Nephron (organoid): ENCODE results near the gene ZEB2.
A peak's percentile ranks its signal among the peaks of the same experiment; 100 is the strongest.

Experiments used
- H3K27ac Mint-ChIP-seq, 3 experiments: 2 replicates each; pipeline ENCODE4 v1.8.0; 2020; ENCODE audit warnings: mixed read lengths in 3 of 3, mild to moderate bottlenecking in 2 of 3, moderate library complexity in 1 of 3
- H3K27me3 Mint-ChIP-seq: 2 replicates; pipeline ENCODE4 v1.8.0; 2021; ENCODE audit warnings: low read depth, mild to moderate bottlenecking, moderate library complexity, mixed read lengths
- H3K36me3 Mint-ChIP-seq: 2 replicates; pipeline ENCODE4 v1.8.0; 2020; ENCODE audit warnings: low read depth, mixed read lengths
- H3K4me1 Mint-ChIP-seq: 2 replicates; pipeline ENCODE4 v1.8.0; 2020; ENCODE audit warnings: mixed read lengths
- H3K4me3 Mint-ChIP-seq, 3 experiments: 2 replicates each; pipeline ENCODE4 v1.8.0; 2020; ENCODE audit warnings: mild to moderate bottlenecking in 3 of 3, mixed read lengths in 3 of 3, moderate library complexity in 2 of 3
- H3K9me3 Mint-ChIP-seq: 2 replicates; pipeline ENCODE4 v1.8.0; 2020; ENCODE audit warnings: mixed read lengths
- TF ChIP-seq, protein P1 (sequence below), 3 experiments: fragments of 200-600 bp; sonication (generic); IDR thresholded peaks; one replicate each; pipeline ENCODE4 v1.5.0; 2021; ENCODE audit warnings: antibody characterized with exemption in 3 of 3; ENCODE audit not compliant: unreplicated experiment in 3 of 3

The ZEB2 gene

DNA sequence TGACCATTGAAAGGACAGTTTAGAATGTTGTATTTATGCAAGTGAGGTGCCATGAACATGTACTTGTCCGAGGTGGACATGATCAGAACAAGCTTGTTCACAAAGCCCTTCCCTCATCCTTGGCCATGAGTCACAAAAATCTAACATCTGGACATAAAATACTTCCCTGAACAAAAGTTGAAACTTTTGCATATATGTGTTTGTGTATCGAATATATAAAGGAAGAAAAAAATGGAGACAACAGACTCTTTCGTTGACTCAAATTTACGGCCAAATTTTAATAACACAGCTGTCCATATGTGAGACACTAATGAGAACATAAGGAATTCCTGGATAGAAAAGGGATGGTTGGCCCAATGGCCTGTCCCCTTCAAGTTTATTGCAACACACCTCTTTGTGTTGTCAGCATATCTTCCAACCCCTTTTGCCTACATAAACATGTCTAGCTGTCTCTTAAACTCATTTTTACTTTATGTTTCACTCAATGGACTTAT is 19.4 kb upstream of the ZEB2 start:
- H3K27me3 Mint-ChIP-seq: peaks cover 4% of the 10 kb centered on the region

GRCh38 chr2:144535300-144535699 is 15.4 kb upstream of the ZEB2 start:
- H3K36me3 Mint-ChIP-seq: no peaks in the 10 kb centered on the region
- no peaks in the 10 kb centered on the region for H3K9me3 Mint-ChIP-seq
- no peak overlapping the region for H3K27ac Mint-ChIP-seq
- H3K27me3 Mint-ChIP-seq: peaks cover 4% of the 10 kb centered on the region
- TF ChIP-seq, protein P1, sequence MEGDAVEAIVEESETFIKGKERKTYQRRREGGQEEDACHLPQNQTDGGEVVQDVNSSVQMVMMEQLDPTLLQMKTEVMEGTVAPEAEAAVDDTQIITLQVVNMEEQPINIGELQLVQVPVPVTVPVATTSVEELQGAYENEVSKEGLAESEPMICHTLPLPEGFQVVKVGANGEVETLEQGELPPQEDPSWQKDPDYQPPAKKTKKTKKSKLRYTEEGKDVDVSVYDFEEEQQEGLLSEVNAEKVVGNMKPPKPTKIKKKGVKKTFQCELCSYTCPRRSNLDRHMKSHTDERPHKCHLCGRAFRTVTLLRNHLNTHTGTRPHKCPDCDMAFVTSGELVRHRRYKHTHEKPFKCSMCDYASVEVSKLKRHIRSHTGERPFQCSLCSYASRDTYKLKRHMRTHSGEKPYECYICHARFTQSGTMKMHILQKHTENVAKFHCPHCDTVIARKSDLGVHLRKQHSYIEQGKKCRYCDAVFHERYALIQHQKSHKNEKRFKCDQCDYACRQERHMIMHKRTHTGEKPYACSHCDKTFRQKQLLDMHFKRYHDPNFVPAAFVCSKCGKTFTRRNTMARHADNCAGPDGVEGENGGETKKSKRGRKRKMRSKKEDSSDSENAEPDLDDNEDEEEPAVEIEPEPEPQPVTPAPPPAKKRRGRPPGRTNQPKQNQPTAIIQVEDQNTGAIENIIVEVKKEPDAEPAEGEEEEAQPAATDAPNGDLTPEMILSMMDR (IDR thresholded peaks at IDR 0.05; ENCODE audit: unreplicated experiment in 3 of 3): no peak
- no peak overlapping the region for H3K4me3 Mint-ChIP-seq
- no peaks in the 10 kb centered on the region for H3K4me1 Mint-ChIP-seq

More for the DNA sequence above, 19.4 kb upstream of the ZEB2 start:
- Mint-ChIP-seq H3K9me3 (peaks cover 4% of the 10 kb centered on the region), H3K4me3 (no peak overlapping the region), H3K36me3 (peaks cover 3% of the 10 kb centered on the region), H3K4me1 (no peaks in the 10 kb centered on the region), H3K27ac (peak overlapping the region in 2 of 3 experiments; percentile 1 to 20)
- TF ChIP-seq, protein P1 (IDR thresholded peaks at IDR 0.05; ENCODE audit: unreplicated experiment in 3 of 3): no peak

DNA sequence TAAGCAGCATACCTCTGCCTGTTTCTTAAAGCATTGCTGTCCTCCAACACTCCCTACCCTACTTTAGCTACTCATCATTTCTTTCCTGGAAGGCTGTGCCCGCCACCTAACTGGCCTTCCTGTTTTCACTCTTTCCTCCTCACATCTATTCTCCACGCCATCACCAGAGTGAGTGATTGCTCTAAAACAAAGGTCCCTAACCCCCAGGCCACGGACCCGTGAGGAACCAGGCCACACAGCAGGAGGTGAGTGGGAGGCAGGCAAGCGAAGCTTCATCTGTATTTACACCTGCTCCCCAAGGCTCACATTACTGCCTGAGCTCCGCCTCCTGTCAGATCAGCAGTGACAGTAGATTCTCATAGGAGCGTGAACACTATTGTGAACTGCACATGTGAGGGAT is 13.3 kb upstream of the ZEB2 start:
- peaks cover 4% of the 10 kb centered on the region for H3K27me3 Mint-ChIP-seq
- TF ChIP-seq, protein P1 (IDR thresholded peaks at IDR 0.05; ENCODE audit: unreplicated experiment in 3 of 3): no peak
- H3K27ac Mint-ChIP-seq: no peak overlapping the region
- no peaks in the 10 kb centered on the region for H3K36me3 Mint-ChIP-seq
- H3K9me3 Mint-ChIP-seq: no peaks in the 10 kb centered on the region
- H3K4me1 Mint-ChIP-seq: no peaks in the 10 kb centered on the region
- H3K4me3 Mint-ChIP-seq: no peak overlapping the region

GRCh38 chr2:144530596-144530995 is 10.7 kb upstream of the ZEB2 start:
- TF ChIP-seq, protein P1 (IDR thresholded peaks at IDR 0.05; ENCODE audit: unreplicated experiment in 3 of 3): no peak
- Mint-ChIP-seq H3K4me1 (peaks cover 8% of the 10 kb centered on the region), H3K27ac (no peak overlapping the region), H3K27me3 (no peaks in the 10 kb centered on the region), H3K4me3 (no peak overlapping the region), H3K36me3 (no peaks in the 10 kb centered on the region), H3K9me3 (no peaks in the 10 kb centered on the region)

DNA sequence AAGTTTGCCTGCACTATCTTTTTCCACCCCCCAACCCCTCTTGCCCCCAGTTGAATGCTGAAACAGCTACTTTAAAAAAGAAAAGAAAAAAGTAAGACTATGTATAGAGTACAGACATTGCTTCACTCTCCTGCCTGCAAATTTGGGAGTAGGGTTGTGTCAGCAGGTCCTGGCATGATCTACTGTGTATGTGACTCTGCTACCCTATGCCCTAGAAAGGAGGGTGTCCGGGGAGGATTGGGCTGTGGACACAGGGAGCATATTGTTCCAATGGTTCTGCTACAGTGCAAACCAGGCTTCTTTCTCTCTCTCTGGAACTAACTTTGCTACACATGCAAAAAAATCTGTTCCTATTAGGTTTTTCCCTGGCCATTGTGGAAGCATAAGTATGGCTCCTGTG is 9.9 kb upstream of the ZEB2 start:
- H3K27me3 Mint-ChIP-seq: peaks cover under 1% of the 10 kb centered on the region
- no peak overlapping the region for H3K4me3 Mint-ChIP-seq
- H3K36me3 Mint-ChIP-seq: no peaks in the 10 kb centered on the region

DNA sequence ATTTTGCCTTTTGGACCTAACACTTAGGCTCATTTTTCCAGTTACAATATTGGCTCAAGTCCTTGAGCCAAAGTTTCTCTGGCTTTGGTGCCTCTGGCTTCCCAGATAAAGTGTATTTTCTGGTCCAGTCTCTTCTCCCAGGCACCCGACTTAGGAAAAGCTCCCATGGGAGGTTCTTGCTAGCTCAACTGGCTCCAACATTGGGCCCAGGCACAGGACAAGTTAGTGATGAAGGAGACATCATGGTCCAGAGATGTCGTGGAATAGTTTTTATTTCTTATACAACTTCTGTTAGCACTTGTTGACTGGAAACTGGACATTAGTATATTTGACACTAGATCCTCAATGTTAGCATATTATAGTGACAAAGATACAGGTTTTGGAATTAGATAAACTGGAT is 8.2 kb upstream of the ZEB2 start:
- Mint-ChIP-seq H3K4me1 (peaks cover 24% of the 10 kb centered on the region), H3K9me3 (no peaks in the 10 kb centered on the region), H3K27me3 (peaks cover 11% of the 10 kb centered on the region), H3K4me3 (peak overlapping the region in 2 of 3 experiments; percentile 19 to 34), H3K27ac (peak overlapping the region in 2 of 3 experiments; percentile 29 to 98), H3K36me3 (no peaks in the 10 kb centered on the region)
- TF ChIP-seq, protein P1 (IDR thresholded peaks at IDR 0.05; ENCODE audit: unreplicated experiment in 3 of 3): no peak

More for the DNA sequence above, 9.9 kb upstream of the ZEB2 start:
- Mint-ChIP-seq H3K9me3 (no peaks in the 10 kb centered on the region), H3K27ac (peak overlapping the region in 2 of 3 experiments; percentile 32 to 36), H3K4me1 (peaks cover 14% of the 10 kb centered on the region)
- TF ChIP-seq, protein P1 (IDR thresholded peaks at IDR 0.05; ENCODE audit: unreplicated experiment in 3 of 3): no peak
